GM18498 (cell line): ENCODE measurements around the gene TMCC1.

Source experiments
- ATAC-seq: cut with Tn5 transposase; IDR thresholded peaks from one replicate; pipeline ENCODE4 v1.9.1; 2021; ENCODE audit warnings: mild to moderate bottlenecking, moderate library complexity; ENCODE audit not compliant: unreplicated experiment

TMCC1 gene

GRCh38 chr3:129627350-129628168 is 266.0 kb downstream of the TMCC1 start:
- peak; percentile 37 for ATAC-seq

DNA sequence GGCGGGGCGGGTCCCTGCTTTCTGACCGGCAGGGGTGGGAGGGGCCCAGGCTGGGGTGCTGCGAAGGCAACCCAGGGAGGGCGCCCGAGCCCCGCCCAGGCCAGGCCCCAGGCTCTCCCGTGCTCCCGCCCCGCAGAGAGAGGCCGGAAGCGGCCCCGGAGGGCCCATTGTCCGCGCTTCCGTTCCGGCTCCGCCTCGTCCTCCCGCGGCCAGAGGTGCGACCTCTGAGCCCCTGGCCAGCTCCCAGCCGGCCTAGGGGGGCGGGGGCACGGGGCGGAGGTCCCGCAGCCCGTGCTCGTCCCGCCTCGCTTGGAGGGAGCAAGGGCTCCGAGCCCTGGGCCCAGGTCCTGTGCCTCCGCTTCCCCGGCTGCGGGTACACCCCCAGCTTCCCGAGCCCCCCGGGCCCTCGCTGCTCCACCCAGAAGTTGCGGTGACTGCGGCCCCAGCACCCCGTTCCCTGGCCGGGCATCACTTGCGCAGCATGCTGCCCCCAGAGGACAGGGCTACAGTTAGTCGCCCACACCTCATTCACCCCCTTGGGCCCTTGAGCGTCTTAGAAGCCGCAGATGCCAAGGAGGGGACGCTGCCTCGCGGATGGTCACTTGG is 266.7 kb downstream of the TMCC1 start:
- ATAC-seq = peak; percentile 96

DNA sequence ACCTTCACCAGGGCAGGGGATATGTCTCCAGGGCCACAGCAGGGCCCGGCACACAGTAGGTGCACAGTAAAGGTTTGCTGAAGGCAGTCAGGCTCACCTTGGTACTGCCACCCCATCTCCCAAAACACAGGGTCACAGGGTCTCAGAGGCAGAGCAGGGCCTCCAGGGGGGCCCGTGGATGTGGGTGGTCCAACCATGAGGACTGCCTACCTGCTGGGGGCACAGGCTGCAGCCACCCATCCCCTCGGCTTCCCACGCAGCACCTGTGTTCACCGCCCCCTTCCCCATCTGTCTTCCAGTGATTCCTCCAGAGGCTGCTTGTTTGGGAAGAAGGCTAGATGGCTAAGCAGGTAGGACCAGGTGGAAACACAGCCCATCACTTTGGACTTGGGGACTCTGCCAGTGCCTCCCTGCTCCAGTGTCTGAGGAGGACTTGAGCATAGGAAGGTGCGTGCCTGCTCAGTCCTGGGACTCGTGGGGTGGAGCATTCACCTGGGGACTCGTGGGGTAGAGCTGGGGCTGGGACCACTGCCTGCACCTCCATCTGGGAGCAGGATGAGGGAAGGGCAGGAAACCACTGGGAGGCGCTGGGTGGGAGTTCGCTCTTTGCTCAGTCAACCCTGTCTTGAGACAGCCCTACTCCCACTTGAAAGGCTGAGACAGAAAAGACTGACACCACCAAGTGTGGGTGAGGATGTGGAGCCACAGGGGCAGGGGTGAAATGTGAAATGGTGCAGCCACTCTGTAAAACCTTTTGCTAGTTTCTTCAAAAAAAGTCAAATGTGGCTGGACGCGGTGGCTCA is 268.2 kb downstream of the TMCC1 start:
- ATAC-seq = no peak

GRCh38 chr3:129624347-129625071 is 269.0 kb downstream of the TMCC1 start:
- ATAC-seq = no peak

DNA sequence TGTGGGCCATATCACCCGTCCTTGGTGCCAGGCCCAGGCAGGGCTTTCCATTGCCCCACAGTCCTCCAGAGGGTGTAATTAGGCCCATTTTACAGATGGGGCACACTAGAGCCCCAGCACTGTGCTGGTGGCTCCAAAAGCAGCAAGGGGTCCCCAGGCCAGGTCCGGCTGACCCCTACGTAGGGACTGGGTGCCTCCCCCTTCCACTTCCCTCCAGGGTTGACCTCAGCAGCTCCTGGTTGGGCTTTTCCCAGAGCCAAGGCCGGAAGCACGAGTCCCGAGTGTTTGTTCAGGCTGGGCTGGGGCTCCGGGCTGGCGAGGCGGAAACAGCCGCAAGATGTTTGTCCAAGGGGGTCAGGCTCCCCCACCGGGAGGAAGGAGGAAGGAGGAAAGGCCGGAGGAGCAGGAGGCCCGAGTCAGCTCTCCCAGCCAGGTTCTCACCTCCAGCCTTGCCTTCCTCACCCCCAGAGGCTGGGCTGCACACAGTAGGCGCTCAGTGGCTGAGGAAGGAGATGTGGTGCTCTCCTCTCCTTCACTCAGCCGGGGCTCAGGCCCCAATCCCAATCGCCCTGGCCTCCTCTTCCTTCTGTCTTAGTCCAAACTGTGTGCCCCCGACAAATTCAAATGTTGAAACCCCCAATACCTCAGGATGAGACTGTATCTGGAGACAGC is 269.9 kb downstream of the TMCC1 start:
- no peak for ATAC-seq

- ATAC-seq = no peak
These were observed 270.6 kb downstream of the TMCC1 start for GRCh38 chr3:129622933-129623332.

- ATAC-seq = no peak
These were observed 271.2 kb downstream of the TMCC1 start for GRCh38 chr3:129622226-129622874.

- no peak for ATAC-seq
These were observed 271.8 kb downstream of the TMCC1 start for GRCh38 chr3:129621626-129622225.

DNA sequence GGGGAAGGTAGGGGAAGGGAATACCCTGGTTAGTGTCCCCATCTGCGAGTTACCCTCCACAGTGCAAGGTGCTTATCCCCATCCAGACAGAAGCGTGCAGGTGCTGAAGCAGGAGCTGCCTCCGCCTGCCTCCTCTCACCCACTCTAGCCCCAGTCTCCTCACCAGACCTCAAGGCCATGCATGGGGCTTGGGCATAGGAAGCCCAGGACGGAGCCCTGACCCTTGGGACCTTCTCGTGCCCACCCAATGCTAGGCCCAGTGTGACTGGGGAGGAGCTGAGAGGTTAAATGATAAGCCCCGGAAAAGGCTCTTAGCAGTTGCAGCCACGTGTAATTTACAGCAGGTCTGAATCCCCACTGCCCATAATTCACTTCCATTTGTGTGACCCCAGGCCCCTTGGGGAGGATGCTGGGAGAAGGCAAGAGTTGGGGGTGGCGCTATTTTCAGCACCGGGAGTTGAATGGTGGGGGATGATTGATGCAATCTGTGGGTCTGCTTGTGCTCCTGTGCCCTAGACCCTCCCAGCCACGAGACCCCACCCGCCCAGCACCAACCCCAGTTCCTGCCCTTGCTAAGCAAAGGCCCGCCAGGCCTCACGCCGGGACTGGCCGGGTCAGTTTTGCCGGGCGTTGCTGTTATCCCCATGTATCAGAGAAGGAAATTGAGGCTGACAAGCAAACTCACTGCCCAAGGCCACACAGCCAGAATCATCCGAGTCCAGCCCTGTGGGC is 272.5 kb downstream of the TMCC1 start:
- ATAC-seq = no peak

DNA sequence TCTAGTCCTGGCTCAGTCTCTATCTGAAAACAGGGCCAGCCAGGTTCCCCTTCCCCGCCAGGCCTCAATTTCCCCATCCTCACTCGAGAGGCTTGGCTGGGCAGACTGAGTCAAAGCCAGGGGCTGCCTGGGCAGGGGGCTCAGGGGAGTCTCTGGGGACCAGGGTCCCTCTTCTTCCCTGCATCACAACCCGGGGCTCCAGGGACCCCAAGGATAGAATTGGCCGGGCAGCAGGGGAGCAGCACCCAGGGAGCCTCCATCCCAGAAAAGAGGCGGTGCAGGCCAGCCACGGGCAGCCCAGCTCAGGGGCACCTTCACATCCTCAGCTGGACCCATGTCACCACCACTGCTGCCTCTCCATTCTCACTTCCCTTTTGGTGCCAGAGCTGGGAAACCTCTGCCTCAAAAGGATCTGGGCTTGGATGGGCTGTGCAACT is 273.8 kb downstream of the TMCC1 start:
- ATAC-seq = no peak

- ATAC-seq = no peak
These were observed 274.4 kb downstream of the TMCC1 start for GRCh38 chr3:129618901-129619671.

DNA sequence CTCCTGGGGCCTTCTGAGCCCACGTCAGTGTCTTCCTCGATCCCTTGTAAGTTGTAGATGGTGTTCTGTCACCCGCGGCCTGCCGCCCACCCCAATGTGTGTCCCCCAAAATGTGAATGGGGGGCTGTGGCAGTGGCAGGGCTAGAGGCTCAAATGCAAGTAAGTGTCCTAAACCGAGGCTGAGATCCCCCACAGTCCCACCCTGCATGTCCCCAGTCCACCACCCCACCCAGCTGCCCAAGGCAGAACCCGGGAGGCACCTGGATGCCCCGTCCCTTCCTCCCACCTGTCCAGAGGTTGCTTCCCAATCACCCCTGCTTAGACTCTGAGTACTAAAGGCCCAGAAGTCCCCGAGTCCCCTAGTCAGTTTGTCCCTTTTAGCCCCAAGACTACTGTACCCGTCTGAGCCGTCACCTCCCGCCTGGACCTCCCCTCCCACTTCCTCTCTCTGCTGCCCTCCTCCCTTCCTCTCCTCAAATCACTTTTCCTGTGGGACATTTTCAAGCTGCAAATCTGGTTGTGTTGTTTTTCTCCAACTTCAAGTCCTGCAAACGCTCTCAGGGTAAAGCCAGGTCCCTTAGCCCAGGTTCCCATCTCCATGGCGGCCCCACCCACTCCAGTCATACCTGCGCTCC is 275.2 kb downstream of the TMCC1 start:
- no peak for ATAC-seq

DNA sequence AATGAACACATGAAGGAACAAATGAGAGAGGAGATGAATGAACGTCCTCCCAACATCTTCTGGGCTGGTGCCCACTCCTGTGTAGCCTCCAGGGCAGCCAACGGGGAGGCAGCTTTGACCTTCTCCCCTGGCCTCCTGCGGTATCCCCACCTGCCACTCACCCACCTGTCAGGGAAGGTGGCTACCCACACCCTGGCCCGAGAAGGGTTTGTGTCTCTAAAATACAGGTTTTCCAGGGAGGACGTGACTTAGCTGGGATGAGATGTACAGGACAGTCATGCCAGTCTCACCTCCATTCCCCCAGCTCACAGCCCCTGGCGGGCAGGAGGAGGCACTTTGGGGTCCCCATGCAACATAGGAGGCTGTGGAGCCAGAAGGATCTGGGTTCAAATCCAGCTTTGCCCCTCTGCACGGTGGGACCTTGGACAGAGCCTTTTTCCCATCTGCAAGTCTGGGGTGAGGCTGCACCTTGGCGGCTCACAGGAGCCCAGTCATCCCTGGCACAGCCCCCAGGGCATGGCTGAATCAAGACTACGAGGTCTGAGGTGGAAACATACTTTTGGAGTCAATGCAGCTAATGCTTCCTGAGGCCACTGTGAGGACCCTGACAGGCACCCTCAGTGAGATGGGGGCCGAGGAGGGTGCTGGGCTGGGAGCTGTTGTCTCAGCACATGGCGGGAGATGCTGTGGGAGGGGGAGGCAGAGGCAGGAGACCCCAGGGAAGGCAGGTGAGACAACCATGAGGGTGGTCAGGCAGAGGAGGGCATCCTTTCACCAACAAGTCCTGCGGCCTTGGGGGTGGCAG is 275.9 kb downstream of the TMCC1 start:
- no peak for ATAC-seq

DNA sequence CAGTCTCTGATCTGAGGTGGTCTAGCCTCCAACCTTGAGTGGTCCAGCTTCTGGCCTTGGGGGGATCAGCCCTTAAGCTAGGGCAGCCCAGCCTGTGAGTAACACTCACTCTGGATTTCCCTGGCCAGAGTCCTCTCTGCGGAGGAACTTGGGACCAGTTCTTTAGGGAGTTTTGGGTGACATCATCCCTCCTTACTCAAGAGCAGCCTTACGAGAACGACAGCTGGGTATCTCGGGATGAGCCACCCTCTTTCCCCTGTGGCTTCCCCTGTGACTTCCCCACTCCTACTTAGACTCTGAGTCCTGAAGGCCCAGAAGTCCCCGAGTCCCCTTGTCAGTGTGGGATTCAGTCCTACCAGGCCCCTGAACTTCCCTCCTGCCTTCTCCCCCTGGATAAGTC is 276.8 kb downstream of the TMCC1 start:
- ATAC-seq = no peak

DNA sequence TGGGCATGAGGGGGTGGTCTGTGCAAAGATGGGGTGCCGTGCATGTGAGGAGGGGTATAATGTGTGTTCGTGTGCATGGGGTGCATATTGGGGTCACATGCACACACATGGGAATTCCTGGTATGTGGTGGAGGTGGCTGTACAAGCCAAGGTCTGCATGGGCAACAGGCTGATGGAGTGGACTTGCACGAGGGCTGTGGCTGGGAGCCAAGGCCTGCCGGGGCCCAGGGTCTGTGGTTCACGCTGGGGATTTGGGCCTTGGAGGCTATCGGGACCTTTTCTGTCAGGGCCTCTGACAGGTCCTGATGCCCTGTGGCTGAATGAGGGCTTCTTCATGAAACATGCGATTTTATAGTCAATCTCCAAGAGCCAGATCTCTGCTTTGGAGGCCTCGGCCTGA is 277.2 kb downstream of the TMCC1 start:
- no peak for ATAC-seq

- no peak for ATAC-seq
These were observed 277.7 kb downstream of the TMCC1 start for GRCh38 chr3:129615751-129616281.

- no peak for ATAC-seq
These were observed 278.6 kb downstream of the TMCC1 start for GRCh38 chr3:129614927-129615363.
